ENCODE measurements around the gene ARHGAP42.

The ARHGAP42 gene

DNA sequence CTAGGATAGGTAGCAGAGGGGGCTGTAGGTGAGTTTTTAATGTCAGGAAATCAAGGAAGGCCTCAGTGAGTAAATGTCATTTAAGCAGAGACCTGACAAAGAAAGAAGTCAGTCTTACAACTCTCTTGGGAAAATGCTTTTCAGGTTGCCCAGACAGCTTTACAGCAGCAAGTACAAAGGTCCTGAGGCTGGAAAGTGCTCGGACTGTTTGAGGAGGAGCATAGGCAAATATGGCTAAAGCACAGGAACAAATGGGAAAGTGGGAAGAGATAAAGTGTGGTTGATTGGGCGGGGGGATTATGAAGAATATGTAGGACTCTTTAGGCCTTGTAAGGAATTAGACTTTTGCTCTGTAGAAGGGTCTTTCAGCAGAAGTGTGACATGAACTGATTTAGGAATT, 125.4 kb downstream of the ARHGAP42 start:
- TF ChIP-seq, protein P1, sequence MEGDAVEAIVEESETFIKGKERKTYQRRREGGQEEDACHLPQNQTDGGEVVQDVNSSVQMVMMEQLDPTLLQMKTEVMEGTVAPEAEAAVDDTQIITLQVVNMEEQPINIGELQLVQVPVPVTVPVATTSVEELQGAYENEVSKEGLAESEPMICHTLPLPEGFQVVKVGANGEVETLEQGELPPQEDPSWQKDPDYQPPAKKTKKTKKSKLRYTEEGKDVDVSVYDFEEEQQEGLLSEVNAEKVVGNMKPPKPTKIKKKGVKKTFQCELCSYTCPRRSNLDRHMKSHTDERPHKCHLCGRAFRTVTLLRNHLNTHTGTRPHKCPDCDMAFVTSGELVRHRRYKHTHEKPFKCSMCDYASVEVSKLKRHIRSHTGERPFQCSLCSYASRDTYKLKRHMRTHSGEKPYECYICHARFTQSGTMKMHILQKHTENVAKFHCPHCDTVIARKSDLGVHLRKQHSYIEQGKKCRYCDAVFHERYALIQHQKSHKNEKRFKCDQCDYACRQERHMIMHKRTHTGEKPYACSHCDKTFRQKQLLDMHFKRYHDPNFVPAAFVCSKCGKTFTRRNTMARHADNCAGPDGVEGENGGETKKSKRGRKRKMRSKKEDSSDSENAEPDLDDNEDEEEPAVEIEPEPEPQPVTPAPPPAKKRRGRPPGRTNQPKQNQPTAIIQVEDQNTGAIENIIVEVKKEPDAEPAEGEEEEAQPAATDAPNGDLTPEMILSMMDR (IDR thresholded peaks at IDR 0.05; ENCODE audit: insufficient read depth, low read length), result no peak
- TF ChIP-seq GABPA (IDR thresholded peaks at IDR 0.05; ENCODE audit: low read depth), result no peak
- no peak for TF ChIP-seq POLR2AphosphoS5 (IDR thresholded peaks at IDR 0.05; ENCODE audit: low read depth)
- TF ChIP-seq, protein P2, sequence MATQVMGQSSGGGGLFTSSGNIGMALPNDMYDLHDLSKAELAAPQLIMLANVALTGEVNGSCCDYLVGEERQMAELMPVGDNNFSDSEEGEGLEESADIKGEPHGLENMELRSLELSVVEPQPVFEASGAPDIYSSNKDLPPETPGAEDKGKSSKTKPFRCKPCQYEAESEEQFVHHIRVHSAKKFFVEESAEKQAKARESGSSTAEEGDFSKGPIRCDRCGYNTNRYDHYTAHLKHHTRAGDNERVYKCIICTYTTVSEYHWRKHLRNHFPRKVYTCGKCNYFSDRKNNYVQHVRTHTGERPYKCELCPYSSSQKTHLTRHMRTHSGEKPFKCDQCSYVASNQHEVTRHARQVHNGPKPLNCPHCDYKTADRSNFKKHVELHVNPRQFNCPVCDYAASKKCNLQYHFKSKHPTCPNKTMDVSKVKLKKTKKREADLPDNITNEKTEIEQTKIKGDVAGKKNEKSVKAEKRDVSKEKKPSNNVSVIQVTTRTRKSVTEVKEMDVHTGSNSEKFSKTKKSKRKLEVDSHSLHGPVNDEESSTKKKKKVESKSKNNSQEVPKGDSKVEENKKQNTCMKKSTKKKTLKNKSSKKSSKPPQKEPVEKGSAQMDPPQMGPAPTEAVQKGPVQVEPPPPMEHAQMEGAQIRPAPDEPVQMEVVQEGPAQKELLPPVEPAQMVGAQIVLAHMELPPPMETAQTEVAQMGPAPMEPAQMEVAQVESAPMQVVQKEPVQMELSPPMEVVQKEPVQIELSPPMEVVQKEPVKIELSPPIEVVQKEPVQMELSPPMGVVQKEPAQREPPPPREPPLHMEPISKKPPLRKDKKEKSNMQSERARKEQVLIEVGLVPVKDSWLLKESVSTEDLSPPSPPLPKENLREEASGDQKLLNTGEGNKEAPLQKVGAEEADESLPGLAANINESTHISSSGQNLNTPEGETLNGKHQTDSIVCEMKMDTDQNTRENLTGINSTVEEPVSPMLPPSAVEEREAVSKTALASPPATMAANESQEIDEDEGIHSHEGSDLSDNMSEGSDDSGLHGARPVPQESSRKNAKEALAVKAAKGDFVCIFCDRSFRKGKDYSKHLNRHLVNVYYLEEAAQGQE (IDR thresholded peaks at IDR 0.05; ENCODE audit: insufficient replicate concordance, low read depth), result no peak
- no peak for TF ChIP-seq SPI1 (IDR thresholded peaks at IDR 0.05; ENCODE audit: borderline replicate concordance, low read depth)
- no peak for DNase-seq (ENCODE audit: low read depth in 1 of 2, low spot score in 1 of 2)
- no peak overlapping the region for H3K27ac ChIP-seq (replicated peaks)

DNA sequence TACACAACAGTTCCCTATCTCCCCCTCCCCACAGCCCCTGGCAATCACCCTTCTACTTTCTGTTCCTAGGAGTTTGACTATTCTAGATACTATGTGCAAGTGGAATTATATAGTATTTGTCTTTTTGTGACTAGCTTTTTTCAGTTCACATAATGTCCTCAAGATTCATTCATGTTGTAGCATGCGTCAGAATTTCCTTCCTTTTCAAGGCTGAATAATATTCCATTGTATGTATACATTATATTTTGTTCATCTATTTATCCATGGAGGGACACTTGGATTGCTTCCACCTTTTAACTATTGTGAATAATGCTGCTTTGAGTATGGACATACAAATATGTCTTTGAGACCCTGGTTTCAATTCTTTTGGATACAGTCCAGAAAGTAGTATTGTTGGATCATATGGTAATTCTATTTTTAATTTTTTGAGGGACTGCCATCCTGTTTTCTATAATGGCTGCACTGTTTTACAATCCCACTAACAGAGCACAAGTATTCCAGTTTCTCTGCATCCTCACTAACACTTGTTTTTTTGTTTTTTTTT, 128.8 kb downstream of the ARHGAP42 start:
- no peak for TF ChIP-seq GABPA (IDR thresholded peaks at IDR 0.05; ENCODE audit: low read depth)
- TF ChIP-seq, protein P2 (IDR thresholded peaks at IDR 0.05; ENCODE audit: insufficient replicate concordance, low read depth), result no peak
- TF ChIP-seq, protein P1 (IDR thresholded peaks at IDR 0.05; ENCODE audit: insufficient read depth, low read length), result no peak
- TF ChIP-seq POLR2AphosphoS5 (IDR thresholded peaks at IDR 0.05; ENCODE audit: low read depth), result no peak
- no peak for TF ChIP-seq SPI1 (IDR thresholded peaks at IDR 0.05; ENCODE audit: borderline replicate concordance, low read depth)
- no peak overlapping the region for H3K4me3 ChIP-seq (replicated peaks; ENCODE audit: insufficient read depth, low read length)
- H3K27ac ChIP-seq (replicated peaks), result no peak overlapping the region
- no peak for DNase-seq (ENCODE audit: low read depth in 1 of 2, low spot score in 1 of 2)
- no peaks in the 10 kb centered on the region for H3K27me3 ChIP-seq (ENCODE audit: insufficient read depth, poor library complexity, severe bottlenecking)

More for the DNA sequence above, 125.4 kb downstream of the ARHGAP42 start:
- Histone ChIP-seq H3K27me3 (ENCODE audit: insufficient read depth, poor library complexity, severe bottlenecking) (no peaks in the 10 kb centered on the region), H3K4me3 (replicated peaks; ENCODE audit: insufficient read depth, low read length) (no peak overlapping the region)

GRCh38 chr11:100816823-100817222, 129.7 kb downstream of the ARHGAP42 start:
- TF ChIP-seq SPI1 (IDR thresholded peaks at IDR 0.05; ENCODE audit: borderline replicate concordance, low read depth) (no peak), GABPA (IDR thresholded peaks at IDR 0.05; ENCODE audit: low read depth) (no peak), POLR2AphosphoS5 (IDR thresholded peaks at IDR 0.05; ENCODE audit: low read depth) (no peak)
- TF ChIP-seq, protein P2 (IDR thresholded peaks at IDR 0.05; ENCODE audit: insufficient replicate concordance, low read depth), result no peak
- TF ChIP-seq, protein P1 (IDR thresholded peaks at IDR 0.05; ENCODE audit: insufficient read depth, low read length), result no peak
- no peaks in the 10 kb centered on the region for H3K27me3 ChIP-seq (ENCODE audit: insufficient read depth, poor library complexity, severe bottlenecking)

More at GRCh38 chr11:100816823-100817222, 129.7 kb downstream of the ARHGAP42 start:
- DNase-seq (ENCODE audit: low read depth in 1 of 2, low spot score in 1 of 2), result no peak
- Histone ChIP-seq H3K4me3 (replicated peaks; ENCODE audit: insufficient read depth, low read length) (no peak overlapping the region), H3K27ac (replicated peaks) (no peak overlapping the region)

Data from HL-60 (cell line).